ENCODE measurements around the gene SNX15.

- TF ChIP-seq CTCF (IDR thresholded peaks at IDR 0.05) (no peak), EZH2 (IDR thresholded peaks at IDR 0.05; ENCODE audit: borderline replicate concordance, insufficient read depth, low read depth, low read length, poor library complexity, severe bottlenecking) (no peak)
Observed at GRCh38 chr11:65059523-65059922, 32.3 kb downstream of the SNX15 start.

Measured in B cell (primary cell).